ENCODE data around the gene LAMA4.

DNA sequence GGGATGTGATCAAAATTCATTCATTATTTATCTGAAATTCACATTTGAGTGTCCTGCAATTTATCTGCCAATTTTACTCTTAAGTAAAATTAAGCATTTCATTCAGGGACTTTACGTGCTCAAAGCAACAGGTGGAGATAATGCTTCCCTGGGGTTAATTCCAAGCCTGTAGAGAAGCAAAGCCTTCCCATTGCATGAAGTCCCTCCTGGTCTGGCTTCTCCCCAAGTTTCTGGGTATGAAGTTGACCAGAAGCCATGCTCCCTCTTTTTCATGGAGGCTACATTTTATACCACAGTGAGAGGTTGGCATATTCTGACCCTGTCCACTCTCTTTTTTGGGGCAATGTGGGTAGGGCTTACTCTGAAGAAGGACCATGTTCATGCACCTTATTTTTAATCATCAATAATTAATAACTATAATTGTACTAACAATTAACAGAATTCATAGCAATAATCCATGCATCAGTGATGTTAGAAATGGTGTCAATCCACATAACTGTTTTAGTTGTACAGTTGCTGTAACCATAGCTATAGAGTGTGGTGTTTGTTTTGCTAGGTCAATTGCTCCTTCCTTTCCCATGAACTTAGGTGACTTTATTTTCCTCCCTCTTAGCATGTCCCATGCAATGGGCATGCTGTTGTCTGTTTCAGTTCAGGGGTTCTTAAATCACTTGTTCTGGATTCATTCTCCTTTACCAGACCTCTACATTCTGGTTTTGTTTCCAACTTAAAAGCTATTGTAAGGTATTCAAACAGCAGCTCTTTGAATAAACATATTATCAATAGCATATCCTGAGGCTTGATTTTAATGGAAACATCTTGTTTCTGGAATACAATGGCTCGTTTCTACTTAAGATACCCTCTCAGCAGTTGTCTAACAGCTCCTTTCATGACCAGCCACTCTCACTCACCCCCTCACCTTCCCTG, 1.5 kb downstream of the LAMA4 start:
- TF ChIP-seq EZH2 (IDR thresholded peaks at IDR 0.05) (no peak), POLR2AphosphoS5 (IDR thresholded peaks at IDR 0.05; ENCODE audit: borderline replicate concordance, low read depth, low read length) (no peak)

All from SK-N-MC (cell line).